ENCODE measurements around the gene KCNE1.
"Not testable (repeated sequence)": the region's sequence is repeated elsewhere in the genome, so short reads cannot be mapped to it uniquely, and the experiment has no call there.

The KCNE1 gene

DNA sequence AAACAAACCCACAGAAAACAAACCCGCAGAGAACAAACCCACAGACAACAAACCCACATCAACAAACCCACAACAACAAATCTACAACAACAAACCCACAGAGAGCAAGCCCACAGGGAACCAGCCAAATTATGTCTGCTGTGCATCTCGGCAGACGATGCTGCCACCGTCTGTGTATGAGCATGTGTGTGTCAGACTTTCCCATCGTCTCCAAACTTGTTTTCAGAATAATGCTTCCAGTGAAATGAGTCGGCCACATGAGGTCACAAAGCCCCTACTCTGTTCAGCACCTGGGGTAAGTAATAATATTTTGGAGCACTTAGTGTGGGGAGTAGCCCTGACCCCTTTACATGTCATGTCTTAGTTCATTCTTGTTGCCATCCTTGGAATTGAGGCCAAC lies 105.9 kb downstream of the KCNE1 start:
- not testable (repeated sequence) for H3K4me3 ChIP-seq (ENCODE audit: low read length, poor library complexity, severe bottlenecking); H3K27me3 ChIP-seq (ENCODE audit: insufficient read depth, low read length, poor library complexity, severe bottlenecking); H3K9me2 ChIP-seq (replicated peaks; ENCODE audit: low read depth, low read length); H3K79me2 ChIP-seq (ENCODE audit: insufficient read depth, low read length); H3K9me3 ChIP-seq (ENCODE audit: insufficient read depth, low read depth, low read length); H4K20me1 ChIP-seq (ENCODE audit: insufficient read depth, low read length, poor library complexity, severe bottlenecking); H2AFZ ChIP-seq (ENCODE audit: low read length); H3F3A ChIP-seq (ENCODE audit: low read depth); H3K4me2 ChIP-seq (ENCODE audit: low read depth, low read length, poor library complexity, severe bottlenecking); H3K9ac ChIP-seq (ENCODE audit: low read depth, low read length, poor library complexity, severe bottlenecking); H3K4me1 ChIP-seq (ENCODE audit: insufficient read depth, low read length, poor library complexity, severe bottlenecking); H3K36me3 ChIP-seq (ENCODE audit: insufficient read depth, low read length)

DNA sequence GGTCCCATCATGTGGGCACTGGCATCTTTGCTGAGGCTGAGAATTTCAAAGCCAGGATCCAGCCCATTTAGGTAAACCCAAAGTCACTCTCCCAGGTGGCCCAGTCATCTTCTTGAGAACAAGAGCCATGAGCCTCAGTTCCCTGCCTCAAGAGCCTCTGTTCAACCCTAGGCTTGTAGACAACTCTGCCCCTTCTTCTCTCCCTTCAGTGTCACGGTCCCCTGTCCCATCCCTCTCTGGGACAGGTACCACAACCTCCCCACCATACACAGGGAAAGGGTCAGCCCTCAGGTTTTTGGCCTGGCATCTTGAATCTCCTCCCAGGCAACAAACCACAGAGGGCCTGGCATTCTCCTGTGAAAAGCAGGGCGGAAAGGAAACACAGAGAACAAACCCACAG lies 106.3 kb downstream of the KCNE1 start:
- not testable (repeated sequence) for H3K9me3 ChIP-seq (ENCODE audit: insufficient read depth, low read depth, low read length); H3K36me3 ChIP-seq (ENCODE audit: insufficient read depth, low read length); H3K4me2 ChIP-seq (ENCODE audit: low read depth, low read length, poor library complexity, severe bottlenecking); H3K9ac ChIP-seq (ENCODE audit: low read depth, low read length, poor library complexity, severe bottlenecking); H4K20me1 ChIP-seq (ENCODE audit: insufficient read depth, low read length, poor library complexity, severe bottlenecking); H3K9me2 ChIP-seq (replicated peaks; ENCODE audit: low read depth, low read length); H2AFZ ChIP-seq (ENCODE audit: low read length); H3K79me2 ChIP-seq (ENCODE audit: insufficient read depth, low read length); H3K27me3 ChIP-seq (ENCODE audit: insufficient read depth, low read length, poor library complexity, severe bottlenecking); H3F3A ChIP-seq (ENCODE audit: low read depth); H3K4me3 ChIP-seq (ENCODE audit: low read length, poor library complexity, severe bottlenecking); H3K4me1 ChIP-seq (ENCODE audit: insufficient read depth, low read length, poor library complexity, severe bottlenecking)

DNA sequence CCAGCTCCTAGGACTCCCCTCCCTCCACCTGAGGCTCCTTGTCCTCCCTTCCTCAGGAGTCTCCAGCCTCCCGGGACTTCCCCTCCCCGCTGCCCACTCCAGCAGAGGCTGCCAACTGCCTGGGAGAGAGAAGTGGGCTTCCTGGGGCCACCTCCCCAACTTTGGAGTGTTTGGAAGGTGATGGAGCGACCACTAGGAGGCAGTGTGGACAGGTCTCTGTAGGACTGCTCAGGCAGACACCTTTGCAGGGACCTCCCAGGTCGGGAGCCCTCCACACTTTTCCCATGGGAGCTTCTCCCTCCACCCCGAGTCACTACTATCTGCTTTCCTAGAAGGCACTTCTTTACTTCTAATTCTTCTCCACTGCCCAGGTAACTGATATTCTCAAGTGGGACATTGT lies 107.3 kb downstream of the KCNE1 start:
- not testable (repeated sequence) for H3K36me3 ChIP-seq (ENCODE audit: insufficient read depth, low read length); H3K27me3 ChIP-seq (ENCODE audit: insufficient read depth, low read length, poor library complexity, severe bottlenecking); H3K9me2 ChIP-seq (replicated peaks; ENCODE audit: low read depth, low read length); H3F3A ChIP-seq (ENCODE audit: low read depth); H3K4me3 ChIP-seq (ENCODE audit: low read length, poor library complexity, severe bottlenecking); H3K4me1 ChIP-seq (ENCODE audit: insufficient read depth, low read length, poor library complexity, severe bottlenecking); H3K9me3 ChIP-seq (ENCODE audit: insufficient read depth, low read depth, low read length); H2AFZ ChIP-seq (ENCODE audit: low read length); H3K4me2 ChIP-seq (ENCODE audit: low read depth, low read length, poor library complexity, severe bottlenecking); H3K9ac ChIP-seq (ENCODE audit: low read depth, low read length, poor library complexity, severe bottlenecking); H3K79me2 ChIP-seq (ENCODE audit: insufficient read depth, low read length); H4K20me1 ChIP-seq (ENCODE audit: insufficient read depth, low read length, poor library complexity, severe bottlenecking)

DNA sequence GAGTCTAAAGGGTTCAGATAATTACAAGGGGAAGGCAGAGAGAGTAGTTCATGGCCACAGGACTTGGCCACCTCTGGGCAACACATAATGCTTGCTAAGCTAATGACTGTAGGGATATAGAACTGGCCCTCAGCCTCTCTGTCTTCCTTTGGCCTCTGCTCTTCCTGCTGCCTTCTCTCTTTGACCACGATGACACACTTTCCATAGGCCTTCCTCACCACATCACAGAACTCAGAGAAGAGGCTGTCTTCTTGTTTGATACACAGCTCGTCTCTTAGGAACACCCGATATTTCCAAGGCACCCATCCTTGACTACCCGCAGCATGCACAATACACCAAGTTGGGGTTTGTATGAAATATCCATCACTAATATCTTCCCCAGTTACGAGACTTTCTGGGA lies 111.5 kb downstream of the KCNE1 start:
- not testable (repeated sequence) for H3K9me3 ChIP-seq (ENCODE audit: insufficient read depth, low read depth, low read length); H3K79me2 ChIP-seq (ENCODE audit: insufficient read depth, low read length); H3K9me2 ChIP-seq (replicated peaks; ENCODE audit: low read depth, low read length); H3K9ac ChIP-seq (ENCODE audit: low read depth, low read length, poor library complexity, severe bottlenecking); H3K4me2 ChIP-seq (ENCODE audit: low read depth, low read length, poor library complexity, severe bottlenecking); H4K20me1 ChIP-seq (ENCODE audit: insufficient read depth, low read length, poor library complexity, severe bottlenecking); H3K4me1 ChIP-seq (ENCODE audit: insufficient read depth, low read length, poor library complexity, severe bottlenecking); H3F3A ChIP-seq (ENCODE audit: low read depth); H3K36me3 ChIP-seq (ENCODE audit: insufficient read depth, low read length); H2AFZ ChIP-seq (ENCODE audit: low read length); H3K27me3 ChIP-seq (ENCODE audit: insufficient read depth, low read length, poor library complexity, severe bottlenecking); H3K4me3 ChIP-seq (ENCODE audit: low read length, poor library complexity, severe bottlenecking)
